HepG2 (cell line): ENCODE results near the gene TPGS1. TPM values are rescaled to one million over a fixed set of nuclear protein-coding genes. Genes with fewer than 3 reads are reported as not detected.

Source experiments
- CBX1 ChIP-seq: IDR thresholded peaks from one replicate; pipeline ENCODE4 v1.6.1; 2016; ENCODE audit warnings: antibody characterized with exemption, low read depth
- HNF1A ChIP-seq, 2 experiments: sonication (generic) in 1 of 2; formaldehyde crosslinking in 1 of 2; IDR thresholded peaks; 2 replicates each; pipeline versions ENCODE4 v1.4.0 to v1.6.1; 2016 to 2020; ENCODE audit warnings: borderline replicate concordance in 1 of 2, low read depth in 1 of 2, mild to moderate bottlenecking in 1 of 2, missing genetic modification reagents in 1 of 2
- IKZF1 ChIP-seq: fragments of 450-650 bp; IDR thresholded peaks from 2 replicates; pipeline ENCODE4 v1.7.1; 2016
- KLF6 ChIP-seq: IDR thresholded peaks from 2 replicates; pipeline ENCODE4 v1.8.0; 2016; ENCODE audit warnings: missing biosample characterization, missing genetic modification reagents
- NFE2 ChIP-seq: sonication (generic); formaldehyde crosslinking; IDR thresholded peaks from 2 replicates; pipeline ENCODE4 v1.4.0; 2020; ENCODE audit warnings: missing genetic modification reagents
- NFE2L1 ChIP-seq: sonication (generic); formaldehyde crosslinking; IDR thresholded peaks from 2 replicates; pipeline ENCODE4 v1.4.0; 2020; ENCODE audit warnings: missing genetic modification reagents, mild to moderate bottlenecking, borderline replicate concordance
- PITX1 ChIP-seq: sonication (generic); formaldehyde crosslinking; IDR thresholded peaks from 2 replicates; pipeline ENCODE4 v1.5.1; 2020; ENCODE audit warnings: mild to moderate bottlenecking, missing genetic modification reagents
- PRDM15 ChIP-seq: sonication (generic); formaldehyde crosslinking; IDR thresholded peaks from 2 replicates; pipeline ENCODE4 v1.4.0; 2020; ENCODE audit warnings: missing genetic modification reagents
- SOX6 ChIP-seq, 2 experiments: fragments of 450-650 bp in 1 of 2; sonication (generic) in 1 of 2; formaldehyde crosslinking in 1 of 2; IDR thresholded peaks; 2 replicates each; pipeline versions ENCODE4 v1.4.0 to v1.6.1; 2017 to 2020; ENCODE audit warnings: antibody characterized with exemption in 1 of 2, mild to moderate bottlenecking in 1 of 2, missing genetic modification reagents in 1 of 2
- TOE1 ChIP-seq: sonication (generic); formaldehyde crosslinking; IDR thresholded peaks from 2 replicates; pipeline ENCODE4 v1.4.0; 2020; ENCODE audit warnings: mild to moderate bottlenecking, missing genetic modification reagents
- ZHX1 ChIP-seq: sonication (generic); formaldehyde crosslinking; IDR thresholded peaks from 2 replicates; pipeline ENCODE4 v1.8.1; 2022; ENCODE audit warnings: low read depth, mild to moderate bottlenecking, missing genetic modification reagents
- ZNF124 ChIP-seq: sonication (generic); formaldehyde crosslinking; IDR thresholded peaks from 2 replicates; pipeline ENCODE4 v1.4.0; 2020; ENCODE audit warnings: missing genetic modification reagents
- ZNF205 ChIP-seq: IDR thresholded peaks from 2 replicates; pipeline ENCODE4 v1.6.1; 2018; ENCODE audit warnings: missing biosample characterization, missing genetic modification reagents
- ZNF451 ChIP-seq: sonication (generic); formaldehyde crosslinking; IDR thresholded peaks from 2 replicates; pipeline ENCODE4 v1.5.0; 2020; ENCODE audit warnings: mild to moderate bottlenecking, missing genetic modification reagents
- ZNF460 ChIP-seq: sonication (generic); formaldehyde crosslinking; IDR thresholded peaks from 2 replicates; pipeline ENCODE4 v1.5.1; 2020; ENCODE audit warnings: missing genetic modification reagents, mild to moderate bottlenecking, borderline replicate concordance
- ZNF552 ChIP-seq: sonication (generic); formaldehyde crosslinking; IDR thresholded peaks from 2 replicates; pipeline ENCODE4 v1.9.0; 2022; ENCODE audit warnings: missing genetic modification reagents, mild to moderate bottlenecking, borderline replicate concordance
- ZNF629 ChIP-seq: sonication (generic); formaldehyde crosslinking; conservative IDR thresholded peaks from 2 replicates; pipeline ENCODE4 v1.5.0; 2020; ENCODE audit warnings: missing genetic modification reagents
- ZNF772 ChIP-seq: sonication (generic); formaldehyde crosslinking; IDR thresholded peaks from 2 replicates; pipeline ENCODE4 v1.5.0; 2020; ENCODE audit warnings: mild to moderate bottlenecking, missing genetic modification reagents
- polyA plus RNA-seq, 8 experiments: library from polyadenylated mRNA; depleted of rRNA in 3 of 8; stranded (reverse) in 7 of 8; unstranded in 1 of 8; fragments of >200 nt; fragmentation: Illumina TruSeq in 4 of 8; extraction: Trizol in 4 of 8; gene quantifications; 2 replicates each; pipeline versions ENCODE4 v1.2.1 to v1.2.3, GENCODE V29; 2011 to 2016; ENCODE audit warnings: low read depth in 4 of 8, missing spikeins in 1 of 8, mixed read lengths in 1 of 8; ENCODE audit not compliant: insufficient read depth in 1 of 8
- total RNA-seq, 5 experiments: library from RNA; depleted of rRNA; stranded (reverse); fragments of >200 nt; fragmentation: Illumina TruSeq; extraction: Trizol; gene quantifications; 2 replicates each; pipeline ENCODE4 v1.2.3, GENCODE V29; 2016; ENCODE audit warnings: low read depth in 1 of 5

Gene TPGS1
- total and polyA plus RNA-seq, 2 of the 13 experiments (the other 11 are each of a cell fraction or from before 2014, with no cell fraction given) = 1.1 to 6.2 TPM

GRCh38 chr19:488505-489417, 18.5 kb upstream of the TPGS1 start (continued):
- TF ChIP-seq PRDM15 (CRISPR knock-in tag) (peak; percentile 73; the same call in 1 of the 2 replicates), IKZF1 (no peak), CBX1 (no peak), SOX6 (IDR thresholded peaks at IDR 0.05) (no peak), SOX6 (CRISPR knock-in tag; IDR thresholded peaks at IDR 0.05) (no peak; the same call in 1 of the 2 replicates), NFE2L1 (CRISPR knock-in tag) (no peak), ZHX1 (CRISPR knock-in tag) (peak; percentile 58; the same call in 1 of the 2 replicates), ZNF772 (CRISPR knock-in tag) (no peak), ZNF629 (CRISPR knock-in tag) (0 out of 2 replicates have a peak, but pooled peaks have one; percentile 38), ZNF205 (CRISPR knock-in tag) (no peak), PITX1 (CRISPR knock-in tag) (no peak), ZNF451 (no peak), NFE2 (no peak), ZNF552 (0 out of 2 replicates have a peak, but pooled peaks have one; percentile 21), ZNF460 (peak; percentile 8; the same call in 1 of the 2 replicates), HNF1A (IDR thresholded peaks at IDR 0.05; ENCODE audit: low read depth) (no peak), HNF1A (CRISPR knock-in tag; IDR thresholded peaks at IDR 0.05; ENCODE audit: borderline replicate concordance) (peak; percentile 74), TOE1 (0 out of 2 replicates have a peak, but pooled peaks have one; percentile 13), ZNF124 (CRISPR knock-in tag) (no peak), KLF6 (CRISPR knock-in tag) (0 out of 2 replicates have a peak, but pooled peaks have one; percentile 23)
